Mesothelial cell of epicardium (in vitro differentiated cells): ENCODE results near the gene JUNB. TPM values are rescaled to one million over a fixed set of nuclear protein-coding genes. Genes with fewer than 3 reads are reported as not detected.

ENCODE experiments used
- DNase-seq, 2 experiments: peaks; one replicate each; pipeline ENCODE4 v3.0.0; 2021; ENCODE audit warnings: low spot score in 2 of 2; ENCODE audit not compliant: unreplicated experiment in 2 of 2
- H3K27ac Mint-ChIP-seq: 2 replicates; pipeline ENCODE4 v1.8.0; 2021; ENCODE audit warnings: mixed read lengths
- H3K27me3 Mint-ChIP-seq: 2 replicates; pipeline ENCODE4 v1.8.0; 2021; ENCODE audit warnings: low read depth, mixed read lengths
- H3K36me3 Mint-ChIP-seq: 2 replicates; pipeline ENCODE4 v1.8.0; 2021; ENCODE audit warnings: mixed read lengths
- H3K4me1 Mint-ChIP-seq: 2 replicates; pipeline ENCODE4 v1.8.0; 2021; ENCODE audit warnings: mixed read lengths
- H3K4me3 Mint-ChIP-seq: 2 replicates; pipeline ENCODE4 v1.8.0; 2021; ENCODE audit warnings: mild to moderate bottlenecking, moderate library complexity, mixed read lengths
- H3K9me3 Mint-ChIP-seq: 2 replicates; pipeline ENCODE4 v1.8.0; 2021; ENCODE audit warnings: mixed read lengths
- total RNA-seq: library from RNA; stranded (reverse); gene quantifications from 3 replicates; pipeline ENCODE4 v1.2.1, GENCODE V29; 2021
- TF ChIP-seq, protein P1 (sequence below): fragments of 200-600 bp; sonication (generic); IDR thresholded peaks from one replicate; pipeline ENCODE4 v1.5.0; 2021; ENCODE audit warnings: antibody characterized with exemption; ENCODE audit not compliant: unreplicated experiment

The JUNB gene
- total RNA-seq, 1 donor from 2014 or later, result 160 TPM

DNA sequence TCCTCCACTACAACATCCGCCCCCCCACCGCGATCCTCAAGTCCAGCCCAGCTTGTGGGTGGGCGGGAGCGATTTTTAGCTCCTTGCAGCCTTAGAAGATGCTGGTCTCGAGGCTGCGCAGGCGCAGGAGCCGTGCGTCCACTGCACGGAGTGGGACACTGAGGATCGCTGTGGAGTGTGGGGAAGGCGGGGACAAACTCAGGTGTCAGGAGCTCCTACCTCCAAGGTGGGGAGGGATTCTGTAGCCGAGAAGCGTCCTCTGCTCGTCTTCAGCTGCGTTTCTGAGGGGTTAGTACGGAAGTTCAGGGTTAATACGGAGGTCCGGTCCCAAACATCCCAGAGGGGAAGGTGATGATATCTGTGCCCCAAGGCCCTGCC is 43.3 kb downstream of the JUNB start, which contains the start of gene RTBDN:
TSS of gene RTBDN (minus strand) at position 14 of the 378 bp plus-strand sequence. CDS start 4,600 bp downstream, outside the sequence.
- Mint-ChIP-seq H3K9me3 (no peaks in the 10 kb centered on the region), H3K27me3 (peaks cover 92% of the 10 kb centered on the region)

DNA sequence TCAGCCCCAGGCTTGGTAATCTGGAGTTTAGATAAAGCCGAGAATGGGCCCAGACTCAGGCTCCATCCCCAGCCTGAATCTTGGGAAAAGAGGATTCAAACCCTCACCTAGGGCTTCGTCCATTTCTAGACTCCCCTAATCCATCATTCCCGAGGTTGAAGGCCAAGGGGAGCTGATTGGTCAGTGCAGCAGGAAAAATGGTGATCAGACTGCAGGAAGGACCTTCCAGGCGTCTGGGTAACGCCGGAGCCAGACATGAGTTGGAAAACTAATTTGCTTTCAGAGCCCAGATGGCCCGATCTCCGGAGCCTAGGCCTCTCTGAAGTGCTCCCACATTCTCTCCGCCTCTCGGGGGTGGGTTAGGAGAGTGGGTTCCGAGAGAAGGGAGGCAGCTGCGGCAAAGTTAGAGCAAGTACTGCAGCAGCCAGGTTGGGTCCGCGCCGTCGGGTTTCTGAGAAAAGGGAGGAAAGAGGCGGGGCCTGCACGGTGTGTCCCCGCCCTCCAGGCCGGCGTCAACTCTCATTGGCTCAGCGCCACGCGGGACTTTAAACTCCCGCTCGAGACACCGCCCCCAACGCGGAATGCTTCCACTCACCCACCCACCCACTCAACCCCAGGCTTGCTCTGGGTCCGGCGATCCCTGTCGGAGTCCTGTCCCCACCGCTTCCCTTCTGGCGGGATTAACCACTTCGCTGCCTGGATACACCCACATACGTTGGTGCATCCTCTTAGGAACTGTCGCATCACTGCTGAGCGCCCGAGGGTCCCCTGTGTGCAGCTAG is 43.9 kb downstream of the JUNB start:
- TF ChIP-seq, protein P1, sequence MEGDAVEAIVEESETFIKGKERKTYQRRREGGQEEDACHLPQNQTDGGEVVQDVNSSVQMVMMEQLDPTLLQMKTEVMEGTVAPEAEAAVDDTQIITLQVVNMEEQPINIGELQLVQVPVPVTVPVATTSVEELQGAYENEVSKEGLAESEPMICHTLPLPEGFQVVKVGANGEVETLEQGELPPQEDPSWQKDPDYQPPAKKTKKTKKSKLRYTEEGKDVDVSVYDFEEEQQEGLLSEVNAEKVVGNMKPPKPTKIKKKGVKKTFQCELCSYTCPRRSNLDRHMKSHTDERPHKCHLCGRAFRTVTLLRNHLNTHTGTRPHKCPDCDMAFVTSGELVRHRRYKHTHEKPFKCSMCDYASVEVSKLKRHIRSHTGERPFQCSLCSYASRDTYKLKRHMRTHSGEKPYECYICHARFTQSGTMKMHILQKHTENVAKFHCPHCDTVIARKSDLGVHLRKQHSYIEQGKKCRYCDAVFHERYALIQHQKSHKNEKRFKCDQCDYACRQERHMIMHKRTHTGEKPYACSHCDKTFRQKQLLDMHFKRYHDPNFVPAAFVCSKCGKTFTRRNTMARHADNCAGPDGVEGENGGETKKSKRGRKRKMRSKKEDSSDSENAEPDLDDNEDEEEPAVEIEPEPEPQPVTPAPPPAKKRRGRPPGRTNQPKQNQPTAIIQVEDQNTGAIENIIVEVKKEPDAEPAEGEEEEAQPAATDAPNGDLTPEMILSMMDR, result no peak
- no peak for DNase-seq
- peak overlapping the region; percentile 57 for H3K4me3 Mint-ChIP-seq
- H3K9me3 Mint-ChIP-seq, result no peaks in the 10 kb centered on the region
- H3K36me3 Mint-ChIP-seq, result no peaks in the 10 kb centered on the region
- peaks cover 92% of the 10 kb centered on the region for H3K27me3 Mint-ChIP-seq
- H3K4me1 Mint-ChIP-seq, result peaks cover 8% of the 10 kb centered on the region
- no peak overlapping the region for H3K27ac Mint-ChIP-seq

More for the DNA sequence above, 43.3 kb downstream of the JUNB start, which contains the start of gene RTBDN:
- Mint-ChIP-seq H3K36me3 (no peaks in the 10 kb centered on the region), H3K27ac (no peak within 1 kb of the TSS), H3K4me1 (peaks cover 8% of the 10 kb centered on the region), H3K4me3 (peak within 1 kb of the TSS; percentile 62)
- DNase-seq, result no peak
- TF ChIP-seq, protein P1, result no peak

DNA sequence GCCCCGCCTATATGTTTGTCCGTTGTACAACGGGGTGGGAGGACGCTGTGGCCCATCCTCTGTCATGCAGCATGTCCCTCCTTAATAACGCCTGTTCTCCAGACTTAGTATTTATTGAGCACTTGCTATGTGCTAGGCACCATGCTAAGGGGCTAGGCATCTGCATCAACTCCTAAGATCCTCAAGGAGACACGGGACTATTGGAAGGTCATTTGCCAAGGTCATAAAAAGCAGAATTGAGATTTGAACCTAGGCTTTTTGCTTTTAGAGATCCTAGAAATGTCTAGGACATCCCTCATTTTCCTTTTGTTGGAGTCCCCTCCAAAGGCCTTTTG is 45.2 kb downstream of the JUNB start:
- H3K4me3 Mint-ChIP-seq, result peak overlapping the region; percentile 15
- no peaks in the 10 kb centered on the region for H3K9me3 Mint-ChIP-seq
- no peak for DNase-seq
- TF ChIP-seq, protein P1, result no peak
- H3K27ac Mint-ChIP-seq, result no peak overlapping the region
- H3K27me3 Mint-ChIP-seq, result peaks cover 92% of the 10 kb centered on the region
- peaks cover 19% of the 10 kb centered on the region for H3K4me1 Mint-ChIP-seq
- H3K36me3 Mint-ChIP-seq, result no peaks in the 10 kb centered on the region

GRCh38 chr19:12837225-12837624 is 45.9 kb downstream of the JUNB start:
- Mint-ChIP-seq H3K4me1 (peaks cover 20% of the 10 kb centered on the region), H3K27ac (no peak overlapping the region), H3K36me3 (no peaks in the 10 kb centered on the region), H3K4me3 (peak overlapping the region; percentile 4), H3K27me3 (peaks cover 91% of the 10 kb centered on the region), H3K9me3 (no peaks in the 10 kb centered on the region)
- DNase-seq, result no peak
- TF ChIP-seq, protein P1, result no peak

DNA sequence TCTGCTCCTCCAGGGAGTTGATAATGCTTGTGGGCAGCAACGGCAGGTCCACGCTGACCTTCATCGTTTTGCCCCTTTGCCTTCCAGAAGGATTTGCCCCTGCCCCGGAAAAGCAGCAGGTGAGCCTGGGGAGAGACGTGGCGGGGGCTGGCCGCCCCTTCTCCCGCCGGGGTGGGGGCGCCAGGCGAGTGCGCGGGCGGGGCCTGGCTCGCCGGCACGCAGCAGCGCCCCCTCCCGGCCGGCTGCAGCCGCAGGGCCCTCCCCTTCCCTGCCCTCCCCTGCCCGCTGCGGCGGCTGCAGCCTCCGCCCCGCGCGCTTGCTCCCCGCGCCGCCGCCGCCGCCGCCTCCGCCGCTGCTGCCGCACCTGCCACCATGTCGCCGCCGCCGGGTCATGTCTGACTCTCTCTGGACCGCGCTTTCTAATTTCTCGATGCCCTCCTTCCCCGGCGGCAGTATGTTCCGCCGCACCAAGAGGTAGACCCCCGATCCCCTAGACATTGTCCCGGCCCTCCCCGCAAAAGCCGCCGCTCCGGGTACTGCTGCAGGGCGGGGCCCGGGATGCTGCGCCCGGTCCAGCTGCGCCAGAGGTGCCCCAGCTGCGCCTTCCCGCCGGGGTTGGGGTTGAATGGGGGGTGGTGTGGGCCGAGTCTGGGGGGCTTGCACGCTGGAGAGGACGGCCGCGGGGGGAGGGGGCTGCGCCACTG is 47.0 kb downstream of the JUNB start, which contains the start of gene MAST1:
TSS of gene MAST1 (plus strand) at position 334 of the 704 bp plus-strand sequence. CDS start at position 392, 58 bp downstream.
- Mint-ChIP-seq H3K27me3 (peaks cover 86% of the 10 kb centered on the region), H3K36me3 (no peaks in the 10 kb centered on the region), H3K4me1 (peaks cover 16% of the 10 kb centered on the region), H3K4me3 (peak within 1 kb of the TSS; percentile 64), H3K9me3 (no peaks in the 10 kb centered on the region), H3K27ac (no peak within 1 kb of the TSS)
- TF ChIP-seq, protein P1, result peak; percentile 29
- DNase-seq, result peak in 1 of 2 experiments; percentile 67
